Dedifferentiated amniotic fluid mesenchymal stem cell (primary cell): ENCODE results near the gene MYO16.
A peak's percentile ranks its signal among the peaks of the same experiment; 100 is the strongest.

Experiments used
- DNase-seq: peaks from one replicate; pipeline ENCODE4 v3.0.0-alpha.2; 2016; ENCODE audit errors: extremely low spot score

The MYO16 gene

DNA sequence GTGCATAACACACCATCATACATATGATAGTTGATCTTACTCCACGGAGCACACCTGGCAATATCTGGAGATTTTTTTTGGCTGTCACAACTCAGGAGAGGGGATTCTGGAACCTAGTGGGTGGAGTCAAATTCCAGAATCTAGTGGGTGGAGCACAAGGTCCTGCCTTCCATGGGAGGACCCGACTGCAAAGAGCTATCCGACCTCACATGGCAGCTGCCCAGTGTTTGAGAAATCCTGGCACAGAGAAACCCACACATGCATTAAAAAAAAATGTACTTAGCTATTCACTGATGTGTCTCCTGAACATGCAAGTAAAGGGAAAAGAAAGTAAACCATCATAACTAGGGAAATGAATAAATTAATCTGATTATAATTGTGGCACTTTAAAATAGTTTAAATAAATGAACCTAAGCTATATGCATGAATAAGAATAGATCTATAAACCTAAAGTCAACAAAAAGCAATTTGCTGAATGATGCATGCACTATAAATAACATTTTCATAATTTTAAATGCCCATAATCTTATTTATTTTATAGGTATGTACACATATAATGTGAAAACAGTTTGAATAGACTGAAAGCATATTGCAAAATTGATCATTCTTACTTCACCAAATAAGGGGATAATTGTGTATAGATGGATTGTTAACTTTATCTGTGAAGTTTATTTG lies 300.3 kb downstream of the MYO16 start:
- DNase-seq: no peak

DNA sequence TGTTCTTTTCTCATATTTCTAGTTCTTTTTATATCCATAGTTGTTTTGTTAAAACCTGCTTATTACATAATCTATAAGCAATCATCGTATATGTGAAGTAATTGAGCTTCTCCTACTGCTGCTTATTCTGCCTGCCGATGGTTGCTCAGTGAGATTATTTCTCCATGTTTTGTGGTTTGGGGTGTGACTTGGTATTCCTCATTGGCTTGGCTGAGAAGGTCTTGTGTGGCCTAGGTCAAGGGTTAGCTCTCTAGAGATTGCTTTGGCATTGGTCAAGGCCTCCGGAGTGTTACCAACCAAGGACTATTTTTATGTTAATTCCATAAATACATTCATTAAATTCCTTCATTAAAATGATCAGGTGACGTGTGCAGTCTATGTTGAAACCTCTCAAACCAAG lies 302.8 kb downstream of the MYO16 start:
- DNase-seq: no peak

DNA sequence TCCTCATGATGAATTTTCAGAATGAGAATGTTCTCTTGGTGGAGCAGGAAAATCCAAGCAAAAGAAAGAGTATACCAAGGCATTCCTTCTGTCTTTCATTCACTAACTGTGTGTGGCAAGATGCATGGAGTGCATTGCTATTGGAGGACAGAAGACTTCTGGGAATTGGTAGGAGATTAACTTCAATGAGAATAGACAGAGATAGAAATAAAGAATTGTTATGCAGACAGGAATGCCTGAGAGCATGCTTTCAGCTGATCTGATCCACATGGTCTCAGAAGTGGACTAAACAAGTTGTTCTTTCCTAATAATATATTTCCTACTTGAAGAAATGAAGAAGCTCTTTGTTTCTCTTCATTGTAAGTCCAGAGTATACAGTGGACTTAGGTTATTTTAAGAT lies 303.6 kb downstream of the MYO16 start:
- DNase-seq: no peak

DNA sequence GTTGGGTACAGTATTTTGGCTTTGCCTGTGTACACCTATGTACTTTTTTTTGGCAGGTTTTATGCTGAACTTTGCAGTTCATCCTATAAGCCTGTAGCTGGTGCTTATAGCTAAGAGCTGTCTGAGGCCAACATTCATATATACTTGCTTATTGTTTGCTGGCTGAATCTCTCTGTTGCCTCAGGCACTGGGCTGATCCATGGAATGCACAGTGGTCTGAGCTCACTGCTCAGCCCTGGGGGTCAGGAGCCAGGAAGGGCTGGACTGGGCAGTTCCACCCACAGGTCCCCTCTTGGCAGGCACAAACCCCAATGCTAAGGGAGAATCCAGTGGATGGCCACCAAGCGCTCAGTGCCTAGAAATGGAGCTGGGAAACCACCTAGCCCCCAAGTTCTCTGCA lies 308.7 kb downstream of the MYO16 start:
- no peak for DNase-seq

DNA sequence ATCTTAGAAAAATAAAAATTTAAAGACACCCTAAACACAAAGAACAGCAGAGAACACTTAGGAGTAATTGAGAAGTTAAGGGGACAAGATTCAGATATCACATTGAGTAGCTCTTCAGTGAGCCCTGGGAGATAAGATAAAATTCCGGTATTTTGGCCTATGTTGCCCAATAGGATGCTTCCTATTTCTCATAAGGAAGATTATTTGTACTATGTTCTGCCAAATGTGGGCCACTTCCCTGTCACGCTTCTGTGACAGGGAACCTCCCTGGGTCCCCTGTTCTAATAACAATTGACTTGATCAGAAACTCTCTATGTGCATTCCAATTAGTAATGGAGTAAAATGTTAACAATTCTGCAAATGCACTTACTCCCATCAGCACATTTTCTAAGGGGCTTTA lies 310.7 kb downstream of the MYO16 start:
- DNase-seq: no peak

DNA sequence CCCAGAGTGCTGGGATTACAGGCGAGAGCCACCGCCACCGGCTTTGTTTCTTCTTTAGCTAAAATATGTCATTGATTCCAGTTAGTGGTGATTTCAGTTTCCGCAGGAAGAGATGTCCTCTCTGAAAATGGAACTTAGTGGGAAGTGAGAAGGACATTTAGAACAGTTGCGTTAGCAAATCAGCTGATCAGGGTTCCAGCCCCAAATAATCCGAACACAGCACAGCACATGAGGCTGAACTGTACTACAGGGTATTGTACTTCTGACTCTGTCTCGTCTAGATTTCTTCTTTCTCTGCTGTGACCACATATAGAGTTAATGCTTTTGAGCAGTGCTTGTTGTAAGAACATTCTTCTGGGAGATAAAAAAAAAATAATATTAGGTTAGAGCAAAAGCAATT lies 314.4 kb downstream of the MYO16 start:
- DNase-seq: no peak

DNA sequence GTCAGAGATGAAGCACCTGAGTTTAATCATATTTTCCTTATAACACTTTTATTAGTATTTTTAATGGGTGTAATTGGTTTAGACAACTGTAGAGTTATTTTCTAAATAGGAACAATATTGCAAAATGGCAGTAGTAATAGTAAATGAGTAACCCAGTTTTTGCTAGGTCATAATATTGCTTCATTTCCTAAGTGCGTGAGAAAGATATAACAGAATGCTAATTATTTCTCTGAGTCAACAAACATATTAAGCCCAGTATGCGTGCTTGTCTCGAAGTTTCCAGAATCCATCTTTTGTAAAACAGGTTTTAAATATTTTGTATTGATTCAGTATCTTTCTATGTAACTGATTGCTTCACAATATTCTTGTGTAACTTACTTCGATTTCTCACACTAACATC lies 315.3 kb downstream of the MYO16 start:
- DNase-seq: no peak

DNA sequence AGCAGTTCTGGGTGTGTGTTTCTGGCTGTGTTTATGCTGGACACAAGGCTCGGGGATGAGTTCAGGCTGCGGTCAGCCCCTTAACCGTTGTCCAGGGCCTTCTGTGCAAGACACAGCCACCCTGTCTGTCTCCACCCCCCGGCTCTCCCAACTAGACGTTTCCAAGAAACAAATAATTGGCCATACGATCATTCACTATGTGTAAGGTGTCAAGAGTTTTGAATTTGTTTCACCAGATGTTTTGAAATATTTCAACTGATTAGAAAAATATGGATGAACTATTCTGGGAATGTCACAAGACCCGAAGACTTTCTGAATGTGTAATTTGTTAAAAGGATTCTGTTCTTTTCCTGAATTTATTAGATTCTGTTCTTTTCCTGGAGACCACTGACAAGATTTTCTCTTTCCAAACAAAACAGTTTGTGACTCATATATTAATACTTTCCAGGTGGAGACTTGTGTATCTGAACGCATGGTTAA lies 318.2 kb downstream of the MYO16 start:
- no peak for DNase-seq

DNA sequence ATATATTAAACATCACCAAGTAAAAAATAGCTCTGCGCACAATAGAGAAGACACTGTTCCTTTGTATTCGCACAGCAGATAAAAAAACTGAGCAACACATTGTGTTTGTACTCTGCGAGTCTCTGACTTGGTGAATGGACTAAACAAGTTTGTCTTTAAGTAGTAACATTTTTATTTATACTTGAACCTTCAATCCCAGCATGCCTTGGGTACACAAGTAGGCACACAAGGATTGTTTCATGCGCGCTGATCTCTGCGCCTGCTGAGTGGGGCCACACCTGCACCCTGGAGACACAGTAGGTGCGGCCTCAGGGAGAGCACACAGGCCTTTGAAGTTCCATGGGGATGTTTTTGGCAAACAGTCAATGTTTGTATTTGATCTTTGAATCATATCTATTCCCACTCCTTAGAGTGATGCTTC lies 318.9 kb downstream of the MYO16 start:
- no peak for DNase-seq

DNA sequence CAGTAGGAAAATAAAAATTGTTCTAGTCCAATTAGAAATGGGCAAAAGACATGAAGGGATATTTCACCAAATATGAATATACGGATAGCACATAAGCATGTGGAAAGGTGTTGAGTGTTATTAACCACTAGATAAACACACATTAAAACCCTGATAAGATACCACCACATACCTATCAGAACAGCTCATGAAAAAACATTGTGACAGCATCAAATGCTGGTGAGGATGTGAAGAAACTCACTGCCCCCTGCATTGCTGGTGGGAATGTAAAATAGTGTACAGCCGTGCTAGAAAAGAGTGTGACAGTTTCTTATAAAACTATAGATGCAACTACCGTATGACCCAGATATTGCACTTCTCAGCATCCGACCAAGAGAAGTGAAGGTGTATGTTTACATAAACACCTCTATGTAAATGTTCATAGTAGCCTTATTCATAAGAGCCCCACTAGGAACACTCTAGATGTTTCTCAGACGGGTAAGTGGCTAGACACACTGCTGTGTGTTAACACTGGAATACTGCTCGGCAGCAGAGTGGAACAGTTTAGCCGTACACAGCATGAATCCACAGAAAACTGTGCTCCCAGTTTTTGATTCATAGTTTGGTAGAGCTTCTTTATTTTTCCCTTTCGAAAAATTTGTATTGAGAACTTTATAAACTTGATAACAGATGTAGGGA lies 321.1 kb downstream of the MYO16 start:
- no peak for DNase-seq

DNA sequence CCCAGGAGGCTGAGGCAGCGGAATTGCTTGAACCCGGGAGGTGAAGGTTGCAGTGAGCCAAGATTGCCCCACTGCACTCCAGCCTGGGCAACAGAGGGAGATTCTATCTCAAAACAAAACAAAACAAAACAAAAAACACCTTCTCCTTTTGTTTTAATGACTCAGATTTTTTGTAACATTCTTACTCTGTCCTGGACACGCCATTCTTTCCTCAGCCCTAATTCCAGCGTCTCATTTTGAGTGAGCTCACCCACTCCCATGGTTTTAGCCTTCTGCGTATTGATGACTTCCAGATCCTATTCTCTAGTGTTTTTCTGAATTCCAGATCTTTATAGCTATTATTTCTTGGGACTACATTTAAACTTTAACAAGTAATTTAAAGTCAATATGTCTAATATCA lies 326.3 kb downstream of the MYO16 start:
- no peak for DNase-seq

DNA sequence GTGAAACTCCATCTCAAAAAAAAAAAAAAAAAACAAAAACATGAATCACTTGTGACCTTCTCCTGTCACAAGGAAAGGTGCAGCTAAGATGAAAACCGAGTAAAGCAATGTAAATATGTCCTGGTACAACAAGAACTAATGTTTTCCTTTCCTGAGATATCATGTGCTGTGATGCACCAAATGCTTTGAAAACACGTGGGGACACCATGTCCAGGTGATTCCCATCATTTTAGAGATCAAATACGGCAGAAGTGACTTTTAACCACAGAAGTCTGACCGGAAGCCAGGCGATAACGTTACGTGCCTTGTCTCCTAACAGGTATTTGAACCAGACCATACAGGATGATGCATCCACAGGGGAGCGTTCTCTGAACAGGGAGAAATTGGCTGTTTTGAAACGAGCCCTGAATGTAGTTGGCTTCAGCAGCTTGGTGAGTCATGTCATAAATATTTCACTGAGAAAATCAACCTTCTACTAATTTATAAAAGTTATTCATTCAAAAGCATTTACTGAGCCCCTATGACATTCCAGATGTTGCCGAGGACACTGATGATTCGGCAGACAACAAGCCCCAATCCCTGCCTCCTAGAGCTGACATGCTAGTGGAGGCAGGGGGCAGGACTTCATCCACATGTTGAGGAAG lies 328.1 kb downstream of the MYO16 start:
- peak; percentile 45 for DNase-seq

DNA sequence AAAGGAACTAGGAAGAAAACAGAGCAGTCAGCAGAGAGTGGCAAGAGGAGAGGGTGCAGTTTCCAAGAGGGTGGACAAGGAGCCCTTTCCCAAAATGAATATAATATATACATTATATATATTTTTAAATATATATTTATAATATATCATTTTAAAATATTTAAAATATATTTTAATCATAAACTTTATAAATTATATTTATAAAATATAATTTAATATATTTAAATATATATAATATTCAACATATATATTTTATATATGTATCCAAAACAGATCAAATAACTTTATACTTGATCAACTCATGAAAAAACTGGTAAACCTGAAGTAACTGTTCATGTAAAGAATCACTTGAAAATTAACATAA lies 328.6 kb downstream of the MYO16 start:
- DNase-seq: no peak

DNA sequence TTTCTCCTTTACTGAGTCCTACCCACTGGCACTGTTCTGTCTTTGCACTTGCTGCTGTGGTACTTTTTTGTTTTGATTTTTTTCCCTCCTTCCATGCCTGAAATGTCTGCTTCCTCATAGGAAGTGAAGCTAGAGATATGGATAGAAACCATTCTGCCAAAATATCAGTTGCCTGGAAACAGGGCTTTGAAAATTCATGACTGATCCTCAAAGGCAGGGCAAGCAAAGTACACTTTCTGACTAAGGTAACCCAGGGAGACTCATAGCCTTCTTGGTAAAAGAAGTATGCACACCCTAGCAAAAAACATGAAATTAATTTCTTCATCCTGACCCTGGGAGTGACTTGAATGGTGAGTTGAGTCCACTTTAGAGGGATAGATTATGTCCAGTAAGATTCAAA lies 329.8 kb downstream of the MYO16 start:
- DNase-seq: no peak

DNA sequence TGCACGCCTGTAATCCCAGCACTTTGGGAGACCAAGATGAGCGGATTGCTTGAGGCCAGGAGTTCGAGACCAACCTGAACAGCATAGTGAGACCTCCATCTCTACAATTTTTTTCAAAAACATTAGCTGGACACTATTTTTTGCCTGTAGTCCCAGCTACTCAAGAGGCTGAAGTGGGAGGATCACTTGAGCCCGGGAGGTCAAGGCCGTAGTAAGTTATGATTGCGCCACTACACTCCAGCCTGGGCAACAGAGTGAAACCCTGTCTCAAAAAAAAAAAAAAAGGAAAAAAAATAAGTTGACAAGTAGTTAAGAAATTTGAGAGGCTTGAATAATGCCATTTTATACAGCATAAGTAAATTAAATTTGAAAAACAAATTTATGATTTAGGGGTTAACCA lies 330.6 kb downstream of the MYO16 start:
- no peak for DNase-seq

DNA sequence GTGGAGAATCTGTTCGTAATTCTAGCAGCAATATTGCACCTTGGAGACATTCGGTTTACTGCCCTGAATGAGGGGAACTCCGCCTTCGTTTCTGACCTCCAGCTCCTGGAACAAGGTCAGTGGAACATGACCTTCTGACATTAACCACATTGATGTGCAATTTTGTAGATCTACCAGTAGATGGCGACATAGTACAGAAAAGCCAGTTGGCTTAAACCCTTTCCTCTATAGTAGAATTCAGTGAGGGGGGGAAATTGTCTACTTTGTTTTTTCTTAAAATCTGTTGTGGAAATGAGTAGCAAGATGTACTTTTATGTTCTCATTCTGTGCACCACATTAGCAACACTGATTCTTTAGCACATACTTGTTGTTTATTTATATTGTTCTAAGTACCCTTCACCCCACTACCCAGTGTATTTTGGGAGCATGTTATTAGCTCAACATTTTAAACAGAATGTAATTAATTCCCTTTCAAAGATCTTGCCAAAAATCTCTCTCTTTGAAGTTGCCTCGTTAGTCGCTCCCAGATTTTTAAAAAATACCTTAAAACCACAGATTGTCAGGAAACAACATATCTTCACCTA lies 332.2 kb downstream of the MYO16 start:
- DNase-seq: peak; percentile 65

DNA sequence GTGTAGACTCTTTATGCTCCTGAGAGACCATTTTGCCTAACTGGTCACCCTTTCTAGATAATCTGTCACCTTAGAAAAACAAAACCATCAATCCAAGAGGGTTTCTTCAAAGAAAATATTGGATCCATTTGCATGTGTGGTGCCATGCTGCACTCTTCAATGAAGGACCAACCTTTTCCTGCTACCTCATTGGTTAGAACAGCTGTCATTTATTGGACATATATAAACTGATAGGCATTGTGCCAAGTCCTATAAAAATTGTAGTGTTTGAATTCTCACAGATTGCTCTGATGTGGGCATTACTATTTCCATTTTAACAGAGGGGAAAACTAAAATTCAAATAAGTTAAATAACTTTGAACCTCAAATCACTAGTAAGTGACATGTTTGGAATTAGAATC lies 333.2 kb downstream of the MYO16 start:
- DNase-seq: no peak

DNA sequence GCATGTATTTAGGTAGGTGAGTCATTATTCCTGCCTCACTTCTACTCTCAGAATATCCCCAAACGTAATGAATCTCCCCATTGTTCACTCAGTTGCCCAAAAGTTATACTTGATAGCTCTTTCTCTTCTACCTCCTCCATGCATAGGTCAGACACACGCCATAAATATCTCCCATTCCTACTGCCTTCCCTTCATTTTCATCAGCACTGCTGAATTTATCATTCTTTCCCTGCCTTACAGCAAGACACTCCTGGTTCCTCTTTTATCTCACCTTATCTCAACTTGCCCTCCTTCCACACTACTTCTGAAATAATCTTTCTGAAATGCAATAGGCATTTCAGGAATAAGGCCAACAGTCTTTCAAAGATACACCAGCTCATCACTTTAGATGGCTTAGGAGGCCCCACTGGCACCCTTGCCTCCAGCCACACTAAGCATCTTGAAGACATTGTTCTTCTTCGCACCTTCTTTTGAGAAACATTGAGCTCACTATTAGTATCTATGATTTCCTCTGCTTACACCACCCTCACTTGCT lies 333.9 kb downstream of the MYO16 start:
- DNase-seq: no peak

DNA sequence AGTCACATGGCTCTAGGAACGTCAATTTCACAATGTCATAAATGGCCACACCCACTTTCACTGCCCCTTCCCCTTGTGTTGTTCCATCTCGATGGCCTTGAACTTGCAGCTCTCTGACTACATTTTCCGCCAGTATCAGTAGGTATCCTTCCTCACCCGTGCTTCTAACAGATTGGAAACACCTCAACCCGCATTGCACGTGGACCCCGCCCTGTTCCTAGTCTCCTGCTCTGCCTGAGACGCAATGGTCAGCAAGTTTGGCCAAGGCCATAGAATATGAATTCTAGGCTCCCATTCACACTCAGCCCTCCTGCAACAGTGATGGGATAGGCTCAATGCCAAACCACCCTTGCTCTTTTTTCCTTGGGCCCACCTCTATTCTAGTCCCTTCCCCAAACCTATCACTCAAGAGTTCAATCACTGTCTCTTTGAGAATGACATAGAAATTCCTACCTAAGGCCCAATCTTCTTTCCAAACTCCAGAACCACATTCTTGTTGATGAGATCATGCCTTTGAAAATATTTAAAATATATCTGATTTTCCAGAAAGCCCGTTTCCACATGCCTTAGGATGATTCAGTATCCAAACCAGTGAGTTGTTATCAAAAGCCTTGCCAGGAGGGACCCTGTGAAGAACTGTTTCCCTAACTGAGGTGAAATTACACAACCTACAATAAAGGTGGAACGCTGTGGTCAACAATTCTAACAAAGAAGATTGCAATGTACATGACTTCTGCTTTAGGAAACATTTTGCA lies 334.6 kb downstream of the MYO16 start:
- DNase-seq: peak; percentile 52

DNA sequence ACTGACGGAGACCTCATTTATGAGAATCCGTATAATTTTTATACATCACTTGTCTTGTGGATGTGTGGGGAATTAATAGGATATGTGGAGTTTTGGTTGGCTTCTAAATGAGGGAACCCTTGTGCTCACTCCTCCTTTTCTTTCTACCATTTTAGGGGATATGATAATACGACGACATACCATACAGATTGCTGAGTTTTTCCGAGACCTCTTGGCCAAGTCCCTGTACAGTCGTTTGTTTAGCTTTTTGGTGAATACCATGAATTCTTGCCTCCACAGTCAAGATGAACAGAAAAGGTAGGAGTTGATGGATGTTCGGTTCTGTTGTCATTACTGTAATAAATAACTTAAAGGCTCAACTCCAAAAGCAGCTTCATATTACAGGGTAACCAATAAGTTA lies 335.2 kb downstream of the MYO16 start:
- DNase-seq: no peak

DNA sequence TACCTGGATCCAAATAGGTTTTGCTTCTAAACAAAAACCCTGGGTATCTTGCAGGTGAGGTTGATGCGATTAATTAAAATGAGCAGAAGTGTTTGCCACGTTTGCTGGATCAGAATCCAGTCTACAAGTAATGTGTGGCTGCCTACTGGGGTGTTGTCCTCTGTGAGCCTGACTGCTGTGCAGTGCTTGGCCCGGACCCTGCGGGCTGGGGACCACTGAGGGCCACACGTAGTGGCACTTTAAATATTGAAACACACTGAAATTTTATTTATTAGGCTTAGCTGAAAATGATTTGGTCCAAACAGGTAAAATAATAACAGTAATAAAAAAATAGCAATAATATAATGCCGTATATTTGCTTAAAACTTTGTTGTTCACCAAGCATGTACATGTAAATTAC lies 338.0 kb downstream of the MYO16 start:
- DNase-seq: no peak

DNA sequence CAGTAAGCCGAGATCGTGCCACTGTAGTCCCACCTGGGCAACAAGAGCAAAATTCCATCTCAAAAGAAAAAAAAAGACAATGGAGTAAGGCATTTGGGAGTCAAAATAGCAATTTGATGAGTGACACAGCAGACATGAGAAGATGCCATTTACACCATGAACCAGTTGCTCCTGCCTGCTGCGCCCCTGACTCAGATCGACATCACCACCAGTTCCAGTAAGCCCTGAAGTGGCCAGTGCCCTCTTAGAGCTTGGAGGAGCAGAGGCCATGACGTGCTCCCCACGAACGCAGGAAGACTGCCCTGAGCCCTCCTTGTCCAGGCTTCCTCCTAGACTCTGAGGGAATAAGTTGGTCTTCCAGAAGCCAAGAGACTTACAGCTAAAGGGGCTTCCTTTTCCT lies 339.2 kb downstream of the MYO16 start:
- DNase-seq: no peak
